Fibroblast of mammary gland (primary cell): ENCODE results near the gene RARA.
A peak's percentile ranks its signal among the peaks of the same experiment; 100 is the strongest.
"Not testable (repeated sequence)": the region's sequence is repeated elsewhere in the genome, so short reads cannot be mapped to it uniquely, and the experiment has no call there.

Experiments
- DNase-seq: peaks from one replicate; pipeline ENCODE4 v3.0.0-alpha.2; 2010; ENCODE audit warnings: low read depth
- H3K4me3 ChIP-seq: 2 replicates; pipeline ENCODE4 v1.5.1; 2011; ENCODE audit warnings: low read depth, mild to moderate bottlenecking, low read length, moderate library complexity; ENCODE audit not compliant: control insufficient read depth
- CTCF ChIP-seq: conservative IDR thresholded peaks from 2 replicates; pipeline ENCODE4 v1.5.1; 2011; ENCODE audit warnings: low read depth, low read length, inconsistent platforms; ENCODE audit not compliant: control insufficient read depth, insufficient read depth

Gene RARA

DNA sequence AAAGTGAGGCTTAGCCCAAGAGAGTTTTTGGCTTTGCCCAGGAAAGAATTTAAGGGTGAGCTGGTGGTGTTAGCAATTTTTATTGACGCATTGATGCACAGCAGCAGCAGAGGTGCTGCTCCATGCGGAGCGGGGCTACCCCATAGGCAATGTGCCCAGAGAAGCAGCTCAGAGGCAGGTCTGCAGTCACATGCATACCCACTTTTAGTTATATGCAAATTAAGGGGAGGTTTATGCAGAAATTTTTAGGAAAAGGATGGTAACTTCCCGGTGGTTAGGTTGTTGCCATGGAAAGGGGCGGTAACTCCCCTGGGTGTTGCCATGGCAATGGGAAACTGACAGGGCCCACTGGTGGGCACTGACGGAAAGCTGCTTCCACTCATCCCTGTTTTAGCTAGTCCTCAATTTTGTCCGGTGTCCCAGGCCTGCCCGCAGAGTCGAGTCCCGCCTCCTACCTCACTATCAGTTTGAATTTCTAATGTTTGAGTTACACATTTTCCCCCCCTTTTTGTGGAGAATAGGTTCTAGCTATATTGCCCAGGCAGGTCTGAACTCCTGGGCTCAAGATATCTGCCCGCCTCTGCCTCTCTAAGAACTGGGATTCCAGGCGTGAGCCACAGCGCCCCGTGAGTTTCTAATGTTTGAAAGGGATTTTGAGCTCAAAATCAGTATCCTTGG, 66.0 kb downstream of the RARA start:
- no peak for TF ChIP-seq CTCF
- no peak overlapping the region for H3K4me3 ChIP-seq
- DNase-seq = no peak

- H3K4me3 ChIP-seq, DNase-seq: not testable (repeated sequence)
Observed at GRCh38 chr17:40375786-40376185, 66.8 kb downstream of the RARA start.

GRCh38 chr17:40376541-40376940, 67.6 kb downstream of the RARA start:
- DNase-seq, H3K4me3 ChIP-seq: not testable (repeated sequence)

DNA sequence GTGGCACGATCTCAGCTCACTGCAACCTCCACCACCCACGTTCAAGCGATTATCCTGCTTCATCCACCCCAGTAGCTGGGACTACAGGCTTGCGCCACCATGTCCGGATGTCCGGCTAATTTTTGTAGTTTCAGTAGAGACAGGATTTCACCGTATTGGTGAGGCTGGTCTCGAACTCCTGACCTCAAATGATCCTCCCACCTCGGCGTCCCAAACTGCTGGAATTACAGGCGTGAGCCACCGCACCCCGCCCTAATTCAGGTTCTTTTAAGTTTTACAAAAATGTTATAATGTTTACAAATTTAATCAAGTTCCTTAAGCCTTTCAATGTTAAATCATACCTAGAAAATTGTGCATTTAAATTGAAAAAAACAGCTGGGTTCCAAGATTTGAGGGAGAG, 68.9 kb downstream of the RARA start:
- DNase-seq = no peak
- TF ChIP-seq CTCF = no peak
- no peak overlapping the region for H3K4me3 ChIP-seq

DNA sequence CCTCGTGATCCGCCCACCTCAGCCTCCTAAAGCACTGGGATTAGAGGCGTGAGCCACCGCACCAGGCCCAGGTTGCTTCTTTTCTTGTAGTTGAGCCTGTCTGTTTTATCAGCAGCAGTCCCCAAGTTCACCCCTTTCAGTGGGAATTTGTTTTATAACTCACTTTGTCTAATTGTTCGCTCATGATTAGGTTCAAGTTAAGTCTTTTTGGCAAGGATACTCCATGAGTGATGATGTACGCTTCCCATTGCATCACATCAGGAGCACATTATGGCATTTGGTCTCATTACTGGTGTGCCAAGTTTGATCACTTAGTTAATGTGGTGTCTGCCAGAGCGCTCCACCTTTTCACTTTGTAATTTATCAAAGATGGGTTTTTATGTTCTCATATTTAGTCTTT, 70.0 kb downstream of the RARA start:
- peak; percentile 39 for DNase-seq
- no peak for TF ChIP-seq CTCF
- H3K4me3 ChIP-seq = no peak overlapping the region

DNA sequence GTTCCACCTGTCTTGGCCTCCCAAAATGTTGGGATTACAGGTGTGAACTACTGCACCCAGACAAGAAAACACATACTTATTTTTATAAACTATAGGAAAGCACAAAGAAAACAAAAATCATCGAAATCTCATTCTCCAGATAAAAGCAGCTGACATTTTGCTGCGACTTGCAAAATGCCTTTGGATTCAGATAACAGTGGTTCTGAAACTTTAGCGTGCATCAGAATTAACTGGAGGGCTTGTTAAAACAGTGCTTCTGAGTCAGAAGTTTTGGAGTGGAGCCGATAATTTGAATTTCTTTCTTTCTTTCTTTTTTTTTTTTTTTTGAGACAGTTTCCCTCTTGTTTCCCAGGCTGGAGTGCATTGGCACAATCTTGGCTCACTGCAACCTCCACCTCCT, 73.3 kb downstream of the RARA start:
- no peak overlapping the region for H3K4me3 ChIP-seq
- DNase-seq = peak; percentile 6
- TF ChIP-seq CTCF = no peak

GRCh38 chr17:40386555-40386954, 77.6 kb downstream of the RARA start:
- DNase-seq, H3K4me3 ChIP-seq: not testable (repeated sequence)

GRCh38 chr17:40399185-40399584, 90.2 kb downstream of the RARA start:
- peak; percentile 73 for DNase-seq

More at GRCh38 chr17:40399185-40399584, 90.2 kb downstream of the RARA start:
- no peak overlapping the region for H3K4me3 ChIP-seq
- peak; percentile 48 for TF ChIP-seq CTCF
